HEK293 (cell line): ENCODE data around the gene CALHM4.
A peak's percentile ranks its signal among the peaks of the same experiment; 100 is the strongest.

Source experiments
- CTCF ChIA-PET: fragments of 350-600 bp; formaldehyde crosslinking; extraction: SDS; loops from one replicate; lab custom pipeline; 2021; ENCODE audit warnings: antibody characterized with exemption; lab: Yijun Ruan, JAX
- POLR2A ChIA-PET: fragments of 300-600 bp; formaldehyde crosslinking; extraction: SDS; loops from one replicate; lab custom pipeline; 2020; ENCODE audit warnings: antibody characterized with exemption, inconsistent platforms; lab: Yijun Ruan, JAX
- H3K27ac ChIP-seq: fragments of 200-500 bp; sonication (Bioruptor generic); 2 replicates; pipeline ENCODE4 v1.5.1; 2014; ENCODE audit warnings: low read depth, low read length, control low read depth, inconsistent platforms; ENCODE audit errors: extremely low read depth
- H3K36me3 ChIP-seq, 2 experiments: fragments of 200-500 bp in 1 of 2; sonication (Bioruptor generic) in 1 of 2; 1 replicate in 1 of 2; 2 replicates in 1 of 2; pipeline ENCODE4 v1.5.1; 2014 to 2017; ENCODE audit warnings: inconsistent platforms in 2 of 2, low read length in 2 of 2; ENCODE audit not compliant: control insufficient read depth in 2 of 2, insufficient read depth in 1 of 2
- H3K4me1 ChIP-seq: fragments of 200-500 bp; sonication (Bioruptor generic); 2 replicates; pipeline ENCODE4 v1.5.1; 2014; ENCODE audit warnings: mild to moderate bottlenecking, low read length, inconsistent platforms; ENCODE audit not compliant: control insufficient read depth, insufficient read depth
- H3K4me3 ChIP-seq: 2 replicates; pipeline ENCODE4 v1.5.1; 2011; ENCODE audit warnings: low read depth, mild to moderate bottlenecking, control low read depth, low read length, moderate library complexity
- H3K9me3 ChIP-seq: fragments of 200-500 bp; sonication (Bioruptor generic); 2 replicates; pipeline ENCODE4 v1.5.1; 2014; ENCODE audit warnings: low read depth, low read length, inconsistent platforms; ENCODE audit not compliant: control insufficient read depth, insufficient read depth
- GLI2 ChIP-seq: fragments of 450-650 bp; formaldehyde crosslinking; IDR thresholded peaks from 2 replicates; pipeline ENCODE4; 2017; ENCODE audit warnings: missing biosample characterization, missing genetic modification characterization, low read depth, borderline replicate concordance
- GLI4 ChIP-seq: fragments of 450-650 bp; formaldehyde crosslinking; IDR thresholded peaks from 2 replicates; pipeline ENCODE4 v1.5.1; 2016; ENCODE audit warnings: missing biosample characterization, missing genetic modification characterization
- HOXA7 ChIP-seq: sonication (generic); formaldehyde crosslinking; IDR thresholded peaks from 2 replicates; pipeline ENCODE4 v1.8.1; 2022; ENCODE audit warnings: missing genetic modification reagents, borderline replicate concordance
- KLF7 ChIP-seq: fragments of 450-650 bp; formaldehyde crosslinking; IDR thresholded peaks from 2 replicates; pipeline ENCODE4 v1.5.1; 2016; ENCODE audit warnings: missing biosample characterization, missing genetic modification characterization, borderline replicate concordance
- OVOL3 ChIP-seq: fragments of 450-650 bp; formaldehyde crosslinking; IDR thresholded peaks from 2 replicates; pipeline ENCODE4 v1.5.1; 2016; ENCODE audit warnings: missing biosample characterization, missing genetic modification characterization
- SCRT2 ChIP-seq: fragments of 450-650 bp; formaldehyde crosslinking; IDR thresholded peaks from 2 replicates; pipeline ENCODE4 v1.5.1; 2016; ENCODE audit warnings: missing biosample characterization, missing genetic modification characterization
- TRIM28 ChIP-seq: IDR thresholded peaks from 2 replicates; pipeline ENCODE4 v1.6.1; 2011; ENCODE audit warnings: low read length, control low read depth, borderline replicate concordance
- YY1 ChIP-seq: fragments of 450-650 bp; formaldehyde crosslinking; IDR thresholded peaks from 2 replicates; pipeline ENCODE4 v1.5.1; 2018; ENCODE audit warnings: missing biosample characterization, missing genetic modification characterization
- ZBTB48 ChIP-seq: fragments of 450-650 bp; formaldehyde crosslinking; IDR thresholded peaks from 2 replicates; pipeline ENCODE4 v1.5.1; 2016; ENCODE audit warnings: missing biosample characterization, missing genetic modification characterization
- ZIC2 ChIP-seq: fragments of 450-650 bp; formaldehyde crosslinking; IDR thresholded peaks from 2 replicates; pipeline ENCODE4 v1.5.1; 2016; ENCODE audit warnings: missing biosample characterization, missing genetic modification characterization
- ZNF140 ChIP-seq: fragments of 450-650 bp; formaldehyde crosslinking; IDR thresholded peaks from 2 replicates; pipeline ENCODE4 v1.5.1; 2016; ENCODE audit warnings: missing biosample characterization, missing genetic modification characterization
- ZNF146 ChIP-seq: fragments of 450-650 bp; formaldehyde crosslinking; IDR thresholded peaks from 2 replicates; pipeline ENCODE4 v1.5.1; 2016; ENCODE audit warnings: missing biosample characterization, missing genetic modification characterization
- ZNF274 ChIP-seq, 2 experiments: fragments of 200-500 bp in 1 of 2; fragments of 450-650 bp in 1 of 2; sonication (Bioruptor generic) in 1 of 2; formaldehyde crosslinking in 1 of 2; IDR thresholded peaks; 2 replicates each; pipeline versions ENCODE4 v1.5.1 to v1.6.1; 2014 to 2016; ENCODE audit warnings: borderline replicate concordance in 1 of 2, inconsistent platforms in 1 of 2, low read length in 1 of 2, missing biosample characterization in 1 of 2, missing genetic modification characterization in 1 of 2
- ZNF423 ChIP-seq: fragments of 450-650 bp; formaldehyde crosslinking; IDR thresholded peaks from 2 replicates; pipeline ENCODE4 v1.5.1; 2016; ENCODE audit warnings: missing biosample characterization, missing genetic modification characterization
- TF ChIP-seq, protein P1 (sequence below): fragments of 450-650 bp; formaldehyde crosslinking; IDR thresholded peaks from 2 replicates; pipeline ENCODE4 v1.5.1; 2016; ENCODE audit warnings: missing biosample characterization, missing genetic modification characterization
- TF ChIP-seq, protein P2 (sequence below): fragments of 450-650 bp; formaldehyde crosslinking; IDR thresholded peaks from 2 replicates; pipeline ENCODE4 v1.5.1; 2016; ENCODE audit warnings: missing biosample characterization, missing genetic modification characterization, low read depth
- TF ChIP-seq, protein P3 (sequence below): fragments of 450-650 bp; formaldehyde crosslinking; IDR thresholded peaks from 2 replicates; pipeline ENCODE4 v1.5.1; 2017; ENCODE audit warnings: missing biosample characterization, missing genetic modification characterization
- TF ChIP-seq, protein P4 (sequence below): fragments of 450-650 bp; formaldehyde crosslinking; optimal IDR thresholded peaks from 2 replicates; pipeline ENCODE3; 2016; ENCODE audit warnings: missing biosample characterization, mild to moderate bottlenecking, missing genetic modification characterization

The CALHM4 gene

DNA sequence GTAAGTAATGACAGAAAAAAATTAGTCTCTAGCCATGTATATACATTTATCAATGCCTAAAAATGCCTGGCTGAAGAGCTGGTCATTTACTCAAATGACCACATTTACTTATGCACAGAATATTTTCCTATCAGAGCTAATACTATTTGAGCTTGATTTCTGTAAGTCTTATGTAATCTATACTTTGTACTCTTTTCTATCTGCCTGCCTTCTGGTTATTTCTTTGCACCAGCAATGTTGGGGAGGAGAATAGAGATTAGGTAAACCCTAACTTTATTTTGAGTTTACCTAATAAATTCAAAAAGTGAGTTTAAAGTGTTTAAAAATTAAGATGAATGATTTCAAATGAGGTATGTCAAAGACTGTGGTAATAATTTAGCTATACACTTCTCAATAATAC, 38.4 kb upstream of the CALHM4 start:
- no peaks in the 10 kb centered on the region for H3K9me3 ChIP-seq
- CTCF ChIA-PET, result interaction anchor here (0.6 to 6.0 kb wide), 13 partner anchors 9 to 246 kb away, joined by 3 to 75 read pairs (median 4); no protein-coding TSS in a partner anchor
- POLR2A ChIA-PET, result no interaction called here

DNA sequence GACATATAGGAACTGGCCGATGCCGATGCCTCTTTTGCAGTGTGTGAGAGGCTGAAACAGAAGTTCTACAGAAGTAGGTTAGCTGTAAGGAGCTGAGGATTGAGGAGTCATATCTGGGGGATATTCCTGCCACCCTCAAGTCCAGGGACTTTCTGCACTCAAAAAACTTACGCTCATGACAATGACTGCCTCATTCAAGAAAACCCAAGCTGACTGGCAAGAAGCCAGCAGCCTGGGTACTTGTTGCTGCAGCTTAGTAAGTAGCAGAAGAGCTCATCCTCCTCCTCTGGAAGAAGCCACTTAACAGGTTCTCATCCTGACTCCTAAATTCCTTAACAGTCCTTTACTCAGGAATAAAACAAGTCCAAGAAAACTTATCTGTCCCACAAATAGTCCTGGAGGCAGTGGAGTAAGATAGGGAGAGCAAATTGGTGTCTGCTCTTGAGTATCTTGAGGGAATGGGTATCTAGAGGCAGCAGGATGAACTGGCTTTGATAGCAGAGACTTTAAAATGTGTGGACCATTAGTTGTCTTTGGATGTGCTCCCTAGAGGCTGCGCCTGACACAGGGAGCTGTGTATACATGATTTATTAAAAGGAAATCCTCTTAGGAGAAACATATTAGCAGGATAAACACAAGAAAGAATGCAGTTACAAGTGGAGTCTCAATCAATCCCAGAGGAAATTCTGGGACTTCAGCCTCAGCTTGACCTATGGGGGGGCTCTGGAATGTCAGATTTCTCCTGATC, 34.8 kb upstream of the CALHM4 start:
- no peaks in the 10 kb centered on the region for H3K4me1 ChIP-seq
- peaks cover 0 to 15% of the 10 kb centered on the region in 2 experiments; a peak in 1 of 3 replicates for H3K36me3 ChIP-seq
- no peak overlapping the region for H3K4me3 ChIP-seq
- CTCF ChIA-PET, result interaction anchor here (1.5 to 1.9 kb wide), 3 partner anchors 14 to 44 kb away, joined by 3 to 7 read pairs (median 6); no protein-coding TSS in a partner anchor
- TF ChIP-seq SCRT2 (peak; percentile 86), ZNF274 (IDR thresholded peaks at IDR 0.05; ENCODE audit: low read length) (no peak), ZNF274 (tag by site-specific recombination; IDR thresholded peaks at IDR 0.05; ENCODE audit: borderline replicate concordance) (no peak), TRIM28 (0 out of 2 replicates have a peak, but pooled peaks have one; percentile 47), ZBTB48 (tag by site-specific recombination) (no peak), HOXA7 (no peak)
- TF ChIP-seq, protein P1, sequence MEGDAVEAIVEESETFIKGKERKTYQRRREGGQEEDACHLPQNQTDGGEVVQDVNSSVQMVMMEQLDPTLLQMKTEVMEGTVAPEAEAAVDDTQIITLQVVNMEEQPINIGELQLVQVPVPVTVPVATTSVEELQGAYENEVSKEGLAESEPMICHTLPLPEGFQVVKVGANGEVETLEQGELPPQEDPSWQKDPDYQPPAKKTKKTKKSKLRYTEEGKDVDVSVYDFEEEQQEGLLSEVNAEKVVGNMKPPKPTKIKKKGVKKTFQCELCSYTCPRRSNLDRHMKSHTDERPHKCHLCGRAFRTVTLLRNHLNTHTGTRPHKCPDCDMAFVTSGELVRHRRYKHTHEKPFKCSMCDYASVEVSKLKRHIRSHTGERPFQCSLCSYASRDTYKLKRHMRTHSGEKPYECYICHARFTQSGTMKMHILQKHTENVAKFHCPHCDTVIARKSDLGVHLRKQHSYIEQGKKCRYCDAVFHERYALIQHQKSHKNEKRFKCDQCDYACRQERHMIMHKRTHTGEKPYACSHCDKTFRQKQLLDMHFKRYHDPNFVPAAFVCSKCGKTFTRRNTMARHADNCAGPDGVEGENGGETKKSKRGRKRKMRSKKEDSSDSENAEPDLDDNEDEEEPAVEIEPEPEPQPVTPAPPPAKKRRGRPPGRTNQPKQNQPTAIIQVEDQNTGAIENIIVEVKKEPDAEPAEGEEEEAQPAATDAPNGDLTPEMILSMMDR, result no peak
- H3K27ac ChIP-seq, result no peak overlapping the region
- H3K9me3 ChIP-seq, result no peaks in the 10 kb centered on the region
- POLR2A ChIA-PET, result no interaction called here

More for the DNA sequence above, 38.4 kb upstream of the CALHM4 start:
- peaks cover 0 to 15% of the 10 kb centered on the region in 2 experiments; a peak in 1 of 3 replicates for H3K36me3 ChIP-seq
- H3K4me3 ChIP-seq, result no peak overlapping the region
- TF ChIP-seq, protein P2, sequence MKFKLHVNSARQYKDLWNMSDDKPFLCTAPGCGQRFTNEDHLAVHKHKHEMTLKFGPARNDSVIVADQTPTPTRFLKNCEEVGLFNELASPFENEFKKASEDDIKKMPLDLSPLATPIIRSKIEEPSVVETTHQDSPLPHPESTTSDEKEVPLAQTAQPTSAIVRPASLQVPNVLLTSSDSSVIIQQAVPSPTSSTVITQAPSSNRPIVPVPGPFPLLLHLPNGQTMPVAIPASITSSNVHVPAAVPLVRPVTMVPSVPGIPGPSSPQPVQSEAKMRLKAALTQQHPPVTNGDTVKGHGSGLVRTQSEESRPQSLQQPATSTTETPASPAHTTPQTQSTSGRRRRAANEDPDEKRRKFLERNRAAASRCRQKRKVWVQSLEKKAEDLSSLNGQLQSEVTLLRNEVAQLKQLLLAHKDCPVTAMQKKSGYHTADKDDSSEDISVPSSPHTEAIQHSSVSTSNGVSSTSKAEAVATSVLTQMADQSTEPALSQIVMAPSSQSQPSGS (tag by site-specific recombination), result no peak
- TF ChIP-seq GLI4 (tag by site-specific recombination) (no peak), OVOL3 (tag by site-specific recombination) (no peak), ZNF140 (tag by site-specific recombination) (no peak), GLI2 (tag by site-specific recombination) (no peak), ZNF423 (tag by site-specific recombination) (no peak), ZNF146 (tag by site-specific recombination) (no peak), YY1 (tag by site-specific recombination) (no peak), KLF7 (tag by site-specific recombination) (no peak), ZIC2 (tag by site-specific recombination) (no peak)
- TF ChIP-seq, protein P3, sequence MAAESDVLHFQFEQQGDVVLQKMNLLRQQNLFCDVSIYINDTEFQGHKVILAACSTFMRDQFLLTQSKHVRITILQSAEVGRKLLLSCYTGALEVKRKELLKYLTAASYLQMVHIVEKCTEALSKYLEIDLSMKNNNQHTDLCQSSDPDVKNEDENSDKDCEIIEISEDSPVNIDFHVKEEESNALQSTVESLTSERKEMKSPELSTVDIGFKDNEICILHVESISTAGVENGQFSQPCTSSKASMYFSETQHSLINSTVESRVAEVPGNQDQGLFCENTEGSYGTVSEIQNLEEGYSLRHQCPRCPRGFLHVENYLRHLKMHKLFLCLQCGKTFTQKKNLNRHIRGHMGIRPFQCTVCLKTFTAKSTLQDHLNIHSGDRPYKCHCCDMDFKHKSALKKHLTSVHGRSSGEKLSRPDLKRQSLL, result no peak
- TF ChIP-seq, protein P4, sequence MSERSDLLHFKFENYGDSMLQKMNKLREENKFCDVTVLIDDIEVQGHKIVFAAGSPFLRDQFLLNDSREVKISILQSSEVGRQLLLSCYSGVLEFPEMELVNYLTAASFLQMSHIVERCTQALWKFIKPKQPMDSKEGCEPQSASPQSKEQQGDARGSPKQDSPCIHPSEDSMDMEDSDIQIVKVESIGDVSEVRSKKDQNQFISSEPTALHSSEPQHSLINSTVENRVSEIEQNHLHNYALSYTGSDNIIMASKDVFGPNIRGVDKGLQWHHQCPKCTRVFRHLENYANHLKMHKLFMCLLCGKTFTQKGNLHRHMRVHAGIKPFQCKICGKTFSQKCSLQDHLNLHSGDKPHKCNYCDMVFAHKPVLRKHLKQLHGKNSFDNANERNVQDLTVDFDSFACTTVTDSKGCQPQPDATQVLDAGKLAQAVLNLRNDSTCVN (tag by site-specific recombination), result no peak
- no peak overlapping the region for H3K27ac ChIP-seq
- H3K4me1 ChIP-seq, result peaks cover 13% of the 10 kb centered on the region
